Measurements from ENCODE around the gene NRG3.

GRCh38 chr10:81828251-81828650, 46.7 kb upstream of the NRG3 start:
- TF ChIP-seq POLR2AphosphoS5 (IDR thresholded peaks at IDR 0.05; ENCODE audit: borderline replicate concordance, low read depth, low read length) (no peak), EZH2 (IDR thresholded peaks at IDR 0.05) (no peak)

Data from SK-N-MC (cell line).